G401 (cell line): ENCODE data around the gene LHB. TPM values are rescaled to one million over a fixed set of nuclear protein-coding genes. Genes with fewer than 3 reads are reported as not detected.

Experiments
- total RNA-seq: library from RNA; depleted of rRNA; stranded (reverse); fragments of >200 nt; shearing (Covaris generic); gene quantifications from 2 replicates; pipeline ENCODE4 v1.2.3, GENCODE V29; 2014; rRNA removed

The LHB gene
- total RNA-seq, 1 experiment from 2014 or later: not detected

Other genes with a start within 250 kb of the LHB start
- gene BCAT2, start 206.1 kb downstream of the LHB start, total RNA-seq: 43.4 and 44.1 TPM in 2 replicates
- 62.8 and 69.0 TPM in 2 replicates for gene HSD17B14, start 180.6 kb downstream of the LHB start, total RNA-seq
- 12.4 and 20.4 TPM in 2 replicates for gene PLEKHA4, start 148.5 kb downstream of the LHB start, total RNA-seq
- 44.0 and 58.7 TPM in 2 replicates for gene PPP1R15A, start 144.7 kb downstream of the LHB start, total RNA-seq
- gene TULP2, start 118.3 kb downstream of the LHB start, total RNA-seq: not detected in 2 replicates
- 201 and 252 TPM in 2 replicates for gene NUCB1, start 116.8 kb downstream of the LHB start, total RNA-seq
- gene DHDH, start 83.4 kb downstream of the LHB start, total RNA-seq: 3.0 and 4.2 TPM in 2 replicates
- 160 and 177 TPM in 2 replicates for gene BAX, start 62.2 kb downstream of the LHB start, total RNA-seq
- 4,146 and 4,408 TPM in 2 replicates for gene FTL, start 51.8 kb downstream of the LHB start, total RNA-seq
- gene GYS1, start 23.8 kb downstream of the LHB start, total RNA-seq: 41.3 and 43.2 TPM in 2 replicates
- gene RUVBL2, start 23.2 kb downstream of the LHB start, total RNA-seq: 426 and 535 TPM in 2 replicates
- not detected in 2 replicates for gene CGB3, start 7.2 kb upstream of the LHB start, total RNA-seq
- not detected in 2 replicates for gene CGB2, start 14.8 kb upstream of the LHB start, total RNA-seq
- gene CGB1, start 19.8 kb upstream of the LHB start, total RNA-seq: not detected in 2 replicates
- not detected in 2 replicates for gene CGB5, start 26.8 kb upstream of the LHB start, total RNA-seq
- not detected in 2 replicates for gene CGB8, start 32.0 kb upstream of the LHB start, total RNA-seq
- gene CGB7, start 40.7 kb upstream of the LHB start, total RNA-seq: 4.8 and 7.2 TPM in 2 replicates
- gene NTF4, start 47.7 kb upstream of the LHB start, total RNA-seq: 11.5 and 18.3 TPM in 2 replicates
- gene KCNA7, start 55.6 kb upstream of the LHB start, total RNA-seq: 0.06 TPM in 1 of 2 replicates, not detected in the other
- 326 and 361 TPM in 2 replicates for gene SNRNP70, start 68.4 kb upstream of the LHB start, total RNA-seq
- 19.1 and 32.2 TPM in 2 replicates for gene LIN7B, start 97.3 kb upstream of the LHB start, total RNA-seq
- 0.74 TPM in 1 of 2 replicates, not detected in the other for gene C19orf73, start 102.1 kb upstream of the LHB start, total RNA-seq
- gene PPFIA3, start 102.5 kb upstream of the LHB start, total RNA-seq: 101 and 111 TPM in 2 replicates
- 4.6 and 7.2 TPM in 2 replicates for gene HRC, start 138.3 kb upstream of the LHB start, total RNA-seq
- 17.5 and 18.6 TPM in 2 replicates for gene TRPM4, start 140.7 kb upstream of the LHB start, total RNA-seq